Endothelial cell (in vitro differentiated cells): ENCODE measurements around the gene MORC2. TPM values are rescaled to one million over a fixed set of nuclear protein-coding genes. Genes with fewer than 3 reads are reported as not detected.
A peak's percentile ranks its signal among the peaks of the same experiment; 100 is the strongest.

ENCODE experiments used
- DNase-seq: peaks from one replicate; pipeline ENCODE4 v3.0.0; 2021; ENCODE audit warnings: low spot score
- H3K27ac Mint-ChIP-seq: one replicate; pipeline ENCODE4 v1.8.0; 2021; ENCODE audit warnings: mixed read lengths, inconsistent platforms; ENCODE audit not compliant: unreplicated experiment
- H3K27me3 Mint-ChIP-seq: one replicate; pipeline ENCODE4 v1.8.0; 2021; ENCODE audit warnings: mild to moderate bottlenecking, moderate library complexity, mixed read lengths, inconsistent platforms; ENCODE audit not compliant: unreplicated experiment
- H3K36me3 Mint-ChIP-seq: one replicate; pipeline ENCODE4 v1.8.0; 2021; ENCODE audit warnings: mild to moderate bottlenecking, low read depth, mixed read lengths, inconsistent platforms; ENCODE audit not compliant: unreplicated experiment
- H3K4me1 Mint-ChIP-seq: one replicate; pipeline ENCODE4 v1.8.0; 2021; ENCODE audit warnings: mild to moderate bottlenecking, mixed read lengths, inconsistent platforms; ENCODE audit not compliant: unreplicated experiment
- H3K4me3 Mint-ChIP-seq: one replicate; pipeline ENCODE4 v1.8.0; 2021; ENCODE audit warnings: mild to moderate bottlenecking, mixed read lengths, inconsistent platforms; ENCODE audit not compliant: unreplicated experiment
- H3K9me3 Mint-ChIP-seq: one replicate; pipeline ENCODE4 v1.8.0; 2021; ENCODE audit warnings: mixed read lengths, inconsistent platforms; ENCODE audit not compliant: unreplicated experiment
- total RNA-seq: library from RNA; stranded (reverse); fragmentation: NEBNext Ultra II Directional; extraction: Animal tissue kit (Norgen Biotek cat#: 25700); gene quantifications from one replicate; pipeline ENCODE4 v1.2.1, GENCODE V29; 2021; ENCODE audit not compliant: unreplicated experiment
- TF ChIP-seq, protein P1 (sequence below): fragments of 200-600 bp; sonication (generic); IDR thresholded peaks from one replicate; pipeline ENCODE4 v1.5.0; 2021; ENCODE audit warnings: antibody characterized with exemption; ENCODE audit not compliant: unreplicated experiment

MORC2 gene
- total RNA-seq, 1 donor from 2014 or later = 56.2 TPM

DNA sequence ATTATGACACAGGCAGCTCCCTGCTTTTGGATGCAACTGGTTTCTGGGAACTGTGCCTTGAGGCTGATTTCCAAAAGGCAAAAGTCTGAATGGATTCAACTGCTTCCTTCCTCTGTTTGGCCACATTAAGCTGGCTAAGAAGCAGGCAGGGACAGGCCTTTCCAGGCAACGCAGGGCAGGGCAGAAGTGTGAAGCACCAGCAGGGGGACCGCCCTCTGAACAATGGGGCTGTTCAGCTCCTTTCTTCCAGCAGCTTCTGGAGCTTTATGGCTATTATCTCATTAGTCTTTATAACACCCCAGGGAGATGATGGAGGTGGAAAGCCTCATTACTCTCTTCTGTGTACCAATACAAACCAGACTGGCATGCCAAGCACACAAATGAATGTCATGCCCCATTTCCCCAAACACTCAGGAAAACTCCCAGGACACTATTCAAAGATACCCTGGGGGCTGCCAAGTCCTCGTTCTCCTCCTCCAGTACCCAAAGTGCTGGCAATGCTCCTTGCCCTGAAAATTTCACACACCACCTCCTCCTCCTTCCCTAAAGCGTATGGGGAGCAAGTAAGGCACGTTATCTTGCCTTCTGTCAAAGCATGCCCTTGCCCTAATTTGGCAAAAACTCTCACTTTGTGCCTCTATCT, 21.3 kb downstream of the MORC2 start:
- Mint-ChIP-seq H3K27me3 (peaks cover 2% of the 10 kb centered on the region), H3K4me3 (no peak overlapping the region), H3K9me3 (no peaks in the 10 kb centered on the region), H3K27ac (no peak overlapping the region), H3K4me1 (no peaks in the 10 kb centered on the region), H3K36me3 (peaks cover 46% of the 10 kb centered on the region)
- peak; percentile 59 for DNase-seq
- TF ChIP-seq, protein P1, sequence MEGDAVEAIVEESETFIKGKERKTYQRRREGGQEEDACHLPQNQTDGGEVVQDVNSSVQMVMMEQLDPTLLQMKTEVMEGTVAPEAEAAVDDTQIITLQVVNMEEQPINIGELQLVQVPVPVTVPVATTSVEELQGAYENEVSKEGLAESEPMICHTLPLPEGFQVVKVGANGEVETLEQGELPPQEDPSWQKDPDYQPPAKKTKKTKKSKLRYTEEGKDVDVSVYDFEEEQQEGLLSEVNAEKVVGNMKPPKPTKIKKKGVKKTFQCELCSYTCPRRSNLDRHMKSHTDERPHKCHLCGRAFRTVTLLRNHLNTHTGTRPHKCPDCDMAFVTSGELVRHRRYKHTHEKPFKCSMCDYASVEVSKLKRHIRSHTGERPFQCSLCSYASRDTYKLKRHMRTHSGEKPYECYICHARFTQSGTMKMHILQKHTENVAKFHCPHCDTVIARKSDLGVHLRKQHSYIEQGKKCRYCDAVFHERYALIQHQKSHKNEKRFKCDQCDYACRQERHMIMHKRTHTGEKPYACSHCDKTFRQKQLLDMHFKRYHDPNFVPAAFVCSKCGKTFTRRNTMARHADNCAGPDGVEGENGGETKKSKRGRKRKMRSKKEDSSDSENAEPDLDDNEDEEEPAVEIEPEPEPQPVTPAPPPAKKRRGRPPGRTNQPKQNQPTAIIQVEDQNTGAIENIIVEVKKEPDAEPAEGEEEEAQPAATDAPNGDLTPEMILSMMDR = no peak

DNA sequence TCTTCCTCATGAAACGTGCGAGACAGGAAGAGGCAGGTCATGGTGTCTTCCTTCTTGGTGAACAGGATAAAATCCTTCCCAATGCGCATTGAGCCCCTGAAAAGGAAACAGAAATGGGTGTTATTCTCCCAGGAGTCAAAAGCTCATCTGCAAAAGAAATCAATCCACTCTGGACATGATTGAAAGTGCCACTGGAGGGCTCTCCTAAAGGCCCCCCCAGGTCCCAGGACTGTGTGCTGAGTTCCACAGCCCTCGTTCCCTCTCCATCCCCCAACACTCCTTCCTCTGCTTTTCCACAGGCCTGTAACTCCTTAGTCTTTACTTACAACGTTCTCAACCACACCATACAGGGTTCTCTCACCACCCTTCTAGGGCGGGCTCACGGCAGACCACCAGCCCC, 22.2 kb downstream of the MORC2 start:
- H3K27me3 Mint-ChIP-seq = peaks cover 2% of the 10 kb centered on the region
- H3K4me1 Mint-ChIP-seq = peaks cover 3% of the 10 kb centered on the region
- TF ChIP-seq, protein P1 = no peak
- peak overlapping the region; percentile 28 for H3K4me3 Mint-ChIP-seq
- DNase-seq = no peak
- H3K9me3 Mint-ChIP-seq = no peaks in the 10 kb centered on the region
- peaks cover 49% of the 10 kb centered on the region for H3K36me3 Mint-ChIP-seq
- H3K27ac Mint-ChIP-seq = peak overlapping the region; percentile 61

DNA sequence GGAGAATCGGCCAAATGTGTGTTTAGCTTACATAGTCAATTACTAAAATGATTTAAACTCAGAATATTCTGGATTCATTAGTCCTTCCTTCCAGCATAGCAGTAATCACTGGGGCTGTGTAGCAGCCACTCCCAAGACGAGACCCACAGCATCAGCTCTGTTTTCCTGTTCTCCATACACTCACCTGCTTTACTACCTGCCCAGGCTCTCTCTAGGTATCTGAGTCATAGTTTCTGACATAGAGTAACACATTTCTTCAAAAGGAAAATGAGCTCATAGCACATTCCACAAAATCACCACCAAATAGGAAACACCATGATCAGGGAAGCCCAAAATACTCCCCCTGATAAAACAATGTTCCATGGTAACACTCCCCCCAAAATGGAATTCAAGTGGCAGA, 22.9 kb downstream of the MORC2 start:
- peaks cover 2% of the 10 kb centered on the region for H3K27me3 Mint-ChIP-seq

DNA sequence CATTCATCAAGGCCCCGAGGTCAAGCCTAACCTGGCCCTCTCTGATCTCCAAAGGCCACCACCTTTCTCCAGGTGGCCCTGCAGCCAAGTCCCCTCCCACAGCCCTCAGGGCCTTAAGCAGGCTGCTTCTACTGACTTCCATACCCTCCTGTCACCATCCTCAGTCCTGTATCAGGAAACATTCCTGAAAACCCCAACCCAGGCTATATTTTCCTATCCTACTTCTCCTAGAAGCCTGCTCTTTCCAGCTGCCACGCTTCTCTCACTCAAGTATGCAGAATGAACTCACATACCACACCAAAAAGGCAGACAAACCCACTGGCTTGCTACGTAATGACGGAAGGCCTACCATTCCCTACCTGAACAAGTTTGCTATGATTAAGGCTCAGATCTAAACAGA, 23.6 kb downstream of the MORC2 start:
- DNase-seq = no peak
- H3K27ac Mint-ChIP-seq = peak overlapping the region; percentile 53
- peaks cover 6% of the 10 kb centered on the region for H3K4me1 Mint-ChIP-seq
- TF ChIP-seq, protein P1 = no peak
- H3K4me3 Mint-ChIP-seq = no peak overlapping the region
- no peaks in the 10 kb centered on the region for H3K9me3 Mint-ChIP-seq
- H3K36me3 Mint-ChIP-seq = peaks cover 57% of the 10 kb centered on the region
- peaks cover 2% of the 10 kb centered on the region for H3K27me3 Mint-ChIP-seq

More for the DNA sequence above, 22.9 kb downstream of the MORC2 start:
- Mint-ChIP-seq H3K4me3 (no peak overlapping the region), H3K4me1 (peaks cover 6% of the 10 kb centered on the region), H3K27ac (peak overlapping the region; percentile 61), H3K36me3 (peaks cover 54% of the 10 kb centered on the region), H3K9me3 (no peaks in the 10 kb centered on the region)
- TF ChIP-seq, protein P1 = no peak
- DNase-seq = no peak

DNA sequence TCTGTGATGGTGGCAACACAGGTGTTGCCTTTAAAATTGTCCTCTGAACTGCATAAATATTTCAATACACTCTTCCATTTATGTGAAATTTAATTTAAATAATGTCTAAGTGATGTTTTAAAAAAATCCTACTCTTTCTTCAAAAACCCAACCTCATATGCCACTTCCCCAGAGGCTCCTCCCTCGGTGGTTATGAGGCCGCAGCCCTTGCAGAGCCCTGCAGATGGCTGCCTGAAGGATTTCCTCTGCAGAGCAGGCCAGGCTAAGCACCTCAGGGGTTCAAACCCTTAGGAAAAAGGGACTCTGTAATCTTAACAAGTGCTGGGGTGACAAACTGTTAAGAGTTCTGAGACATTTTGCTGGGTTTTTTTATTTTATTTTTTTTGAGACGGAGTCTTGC, 25.2 kb downstream of the MORC2 start:
- no peak for DNase-seq
- TF ChIP-seq, protein P1 = no peak
- H3K4me3 Mint-ChIP-seq = no peak overlapping the region
- no peaks in the 10 kb centered on the region for H3K9me3 Mint-ChIP-seq
- peaks cover 64% of the 10 kb centered on the region for H3K36me3 Mint-ChIP-seq
- H3K27ac Mint-ChIP-seq = no peak overlapping the region
- H3K27me3 Mint-ChIP-seq = peaks cover 2% of the 10 kb centered on the region
- peaks cover 6% of the 10 kb centered on the region for H3K4me1 Mint-ChIP-seq
